IMR-90 (cell line): Measurements from ENCODE around the gene DNAJC22. TPM values are rescaled to one million over a fixed set of nuclear protein-coding genes. Genes with fewer than 3 reads are reported as not detected.

Experiments used
- ATAC-seq: fragments of 200-7000 bp; cut with Tn5 transposase; 2 replicates; pipeline ENCODE4 v1.9.1; 2020; ENCODE audit warnings: low read depth, mild to moderate bottlenecking, moderate library complexity
- BruUV-seq: library from RNA; stranded (reverse); fragments of 400-500 nt; replicated peaks from 2 replicates; lab custom pipeline; 2021; lab: Mats Ljungman, UMichigan
- CTCF ChIA-PET: fragments of 300-600 bp; formaldehyde crosslinking; extraction: SDS; loops from one replicate; lab custom pipeline; 2021; ENCODE audit warnings: antibody characterized with exemption; lab: Yijun Ruan, JAX
- POLR2A ChIA-PET: fragments of 300-600 bp; sonication (Branson Sonifier 250); formaldehyde crosslinking; loops from one replicate; lab custom pipeline; 2022; ENCODE audit warnings: antibody characterized with exemption; ENCODE audit not compliant: unreplicated experiment; lab: Charles Lee
- DNase-seq: peaks from one replicate; pipeline ENCODE4 v3.0.0; 2013
- H2AFZ ChIP-seq: replicated peaks from 2 replicates; pipeline ENCODE3; 2013; ENCODE audit warnings: low read length, mild to moderate bottlenecking; ENCODE audit not compliant: poor library complexity
- H2AK5ac ChIP-seq: 2 replicates; pipeline ENCODE4 v1.6.1; 2013; ENCODE audit warnings: low read depth, low read length, inconsistent platforms
- H2AK9ac ChIP-seq: replicated peaks from 2 replicates; pipeline ENCODE3; 2013; ENCODE audit warnings: mild to moderate bottlenecking, low read depth, low read length, moderate library complexity; ENCODE audit not compliant: poor library complexity
- H2BK120ac ChIP-seq: 2 replicates; pipeline ENCODE4 v1.6.1; 2013; ENCODE audit warnings: low read depth, low read length, inconsistent platforms
- H2BK15ac ChIP-seq: 3 replicates; pipeline ENCODE4 v1.6.1; 2013; ENCODE audit warnings: low read depth, low read length, inconsistent platforms
- H2BK20ac ChIP-seq: 2 replicates; pipeline ENCODE4 v1.6.1; 2013; ENCODE audit warnings: low read depth, mild to moderate bottlenecking, inconsistent platforms, low read length, moderate library complexity
- H2BK5ac ChIP-seq: 2 replicates; pipeline ENCODE4 v1.6.1; 2013; ENCODE audit warnings: mild to moderate bottlenecking, low read depth, low read length, inconsistent platforms; ENCODE audit not compliant: poor library complexity, severe bottlenecking
- H3K14ac ChIP-seq: replicated peaks from 2 replicates; pipeline ENCODE4 v1.6.1; 2013; ENCODE audit warnings: low read depth, low read length, inconsistent platforms
- H3K18ac ChIP-seq: 2 replicates; pipeline ENCODE4 v1.6.1; 2013; ENCODE audit warnings: low read depth, low read length, control low read depth
- H3K23ac ChIP-seq: 2 replicates; pipeline ENCODE4 v1.6.1; 2013; ENCODE audit warnings: low read depth, low read length, inconsistent platforms
- H3K27ac ChIP-seq: 2 replicates; pipeline ENCODE4 v1.5.1; 2013; ENCODE audit warnings: mild to moderate bottlenecking, control low read depth, low read length; ENCODE audit not compliant: insufficient read depth
- H3K27me3 ChIP-seq: 2 replicates; pipeline ENCODE4 v1.6.1; 2013; ENCODE audit warnings: low read length; ENCODE audit not compliant: control insufficient read depth, insufficient read depth
- H3K36me3 ChIP-seq: 2 replicates; pipeline ENCODE4 v1.6.1; 2013; ENCODE audit warnings: low read length, mixed read lengths; ENCODE audit not compliant: control insufficient read depth, insufficient read depth
- H3K4ac ChIP-seq: 2 replicates; pipeline ENCODE4 v1.6.1; 2013; ENCODE audit warnings: low read depth, low read length, inconsistent platforms
- H3K4me1 ChIP-seq: 2 replicates; pipeline ENCODE4 v1.6.1; 2013; ENCODE audit warnings: low read length, mixed read lengths; ENCODE audit not compliant: control insufficient read depth, insufficient read depth
- H3K4me2 ChIP-seq: 2 replicates; pipeline ENCODE4 v1.6.1; 2013; ENCODE audit warnings: low read depth, mild to moderate bottlenecking, control low read depth, low read length, moderate library complexity
- H3K4me3 ChIP-seq: 2 replicates; pipeline ENCODE4 v1.5.1; 2013; ENCODE audit warnings: low read depth, mild to moderate bottlenecking, control low read depth, low read length, moderate library complexity; ENCODE audit not compliant: insufficient read depth
- H3K56ac ChIP-seq: 2 replicates; pipeline ENCODE4 v1.6.1; 2013; ENCODE audit warnings: low read length, inconsistent platforms; ENCODE audit not compliant: insufficient read depth; ENCODE audit errors: extremely low read depth
- H3K79me1 ChIP-seq, 2 experiments: 2 replicates each; pipeline ENCODE4 v1.6.1; 2013; ENCODE audit warnings: low read length in 2 of 2, inconsistent platforms in 1 of 2, low read depth in 1 of 2
- H3K9ac ChIP-seq: 2 replicates; pipeline ENCODE4 v1.6.1; 2013; ENCODE audit warnings: low read depth, low read length, control low read depth
- H3K9me1 ChIP-seq: 2 replicates; pipeline ENCODE4 v1.6.1; 2013; ENCODE audit warnings: low read length, inconsistent platforms; ENCODE audit not compliant: insufficient read depth
- H3K9me3 ChIP-seq: 2 replicates; pipeline ENCODE4 v1.6.1; 2013; ENCODE audit warnings: low read length; ENCODE audit not compliant: control insufficient read depth, insufficient read depth
- H4K20me1 ChIP-seq: 2 replicates; pipeline ENCODE4 v1.6.1; 2013; ENCODE audit warnings: low read length, inconsistent platforms; ENCODE audit not compliant: insufficient read depth
- H4K5ac ChIP-seq: 2 replicates; pipeline ENCODE4 v1.6.1; 2013; ENCODE audit warnings: mild to moderate bottlenecking, low read depth, low read length, control low read depth
- H4K8ac ChIP-seq, 2 experiments: 2 replicates each; pipeline ENCODE4 v1.6.1; 2013; ENCODE audit warnings: low read depth in 2 of 2, low read length in 2 of 2, control low read depth in 1 of 2, inconsistent platforms in 1 of 2
- H4K91ac ChIP-seq: 2 replicates; pipeline ENCODE4 v1.6.1; 2013; ENCODE audit warnings: low read depth, low read length, inconsistent platforms; ENCODE audit not compliant: insufficient read depth
- MAZ ChIP-seq: IDR thresholded peaks from 2 replicates; pipeline ENCODE4 v1.6.1; 2012; ENCODE audit warnings: low read depth, mild to moderate bottlenecking, low read length, improper control_type of control experiment, moderate library complexity, borderline replicate concordance
- NFE2L2 ChIP-seq: fragments of 150-350 bp; IDR thresholded peaks from 2 replicates; pipeline ENCODE4 v1.6.1; 2016; ENCODE audit warnings: low read depth, mild to moderate bottlenecking, low read length
- POLR2A ChIP-seq: IDR thresholded peaks from 2 replicates; pipeline ENCODE4 v1.6.1; 2012; ENCODE audit warnings: mild to moderate bottlenecking, low read depth, low read length
- WGBS, 2 experiments: methylation state at CpG; one replicate each; pipeline versions ENCODE4 v1.1.5 to v1.1.7; 2013; ENCODE audit warnings: missing lambda C conversion rate in 2 of 2; ENCODE audit not compliant: insufficient read length in 1 of 2; ENCODE audit errors: extremely low coverage in 2 of 2; 5-methylcytosine and 5-hydroxymethylcytosine counted together
- dilution Hi-C: fragments of 300-500 bp; cut with HindIII; formaldehyde crosslinking; loops from one replicate; pipeline ENCODE4 v1.14.3; 2018; ENCODE audit warnings: low sequenced_read_pairs; ENCODE audit not compliant: unreplicated experiment
- in situ Hi-C: fragments of 300-500 bp; cut with MboI; formaldehyde crosslinking; loops from 3 replicates; pipeline ENCODE4 v1.14.3; 2019; ENCODE audit warnings: low sequenced_read_pairs, inconsistent platforms, mixed read lengths
- intact Hi-C: fragments of 100-400 bp; cut with micrococcal nuclease; formaldehyde crosslinking; loops from 2 replicates; pipeline ENCODE4 v1.10.0; 2022
- polyA plus RNA-seq, 3 experiments: library from polyadenylated mRNA; depleted of rRNA; stranded (reverse); fragments of >200 nt; gene quantifications; 2 replicates each; pipeline ENCODE4 v1.2.3, GENCODE V29; 2012; ENCODE audit warnings: low replicate concordance in 1 of 3
- total RNA-seq: library from RNA; depleted of rRNA; stranded (reverse); fragments of >200 nt; gene quantifications from 2 replicates; pipeline ENCODE4 v1.2.3, GENCODE V29; 2012
- TF ChIP-seq, protein P1 (sequence below): fragments of 150-350 bp; IDR thresholded peaks from 2 replicates; pipeline ENCODE4 v1.6.1; 2017; ENCODE audit warnings: mild to moderate bottlenecking, antibody characterized with exemption, low read length, low read depth
- TF ChIP-seq, protein P2 (sequence below): fragments of 150-350 bp; IDR thresholded peaks from 2 replicates; pipeline ENCODE4 v1.6.1; 2016; ENCODE audit warnings: low read depth, mild to moderate bottlenecking, low read length, moderate library complexity, borderline replicate concordance

DNAJC22 gene
- total and polyA plus RNA-seq, 2 of the 4 experiments (the other 2 are of a cell fraction), result 8.1 to 8.2 TPM

DNA sequence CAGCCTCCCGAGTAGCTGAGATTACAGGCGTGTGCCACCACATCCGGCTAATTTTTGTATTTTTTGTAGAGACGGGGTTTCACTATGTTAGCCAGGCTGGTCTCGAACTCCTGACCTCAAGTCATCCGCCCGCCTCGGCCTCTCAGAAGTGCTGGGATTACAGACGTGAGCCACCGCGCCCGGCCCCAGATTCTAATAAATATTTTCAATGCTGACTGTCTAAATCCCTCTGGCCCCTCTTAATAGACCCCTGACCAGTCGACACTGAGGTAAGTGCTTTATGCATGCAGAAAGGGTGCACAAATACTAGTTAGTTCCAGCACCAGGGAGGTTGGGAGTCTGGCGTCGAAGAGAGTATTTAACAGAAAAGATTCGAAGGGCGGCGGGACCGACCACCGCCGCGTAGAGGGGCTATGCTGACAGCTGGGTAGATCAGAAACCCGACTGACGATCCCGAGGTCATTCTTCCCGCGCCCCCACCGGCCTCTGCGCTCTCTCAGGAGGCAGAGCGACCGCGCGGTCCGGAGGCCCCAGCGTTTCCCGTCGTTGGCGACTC is 19.5 kb downstream of the DNAJC22 start:
- in situ Hi-C loops, result no loop called here
- DNase-seq, result no peak

More for the DNA sequence above, 19.5 kb downstream of the DNAJC22 start:
- intact Hi-C loops, result loop anchor here (1.0 kb wide), 1 partner anchor 202 kb away; the partner anchor contains the start of gene MCRS1
- dilution Hi-C loops, result loop anchor here (25.0 kb wide), 1 partner anchor 146 kb away; no protein-coding TSS in a partner anchor
- peaks cover 4% of the 10 kb centered on the region; the same call in 1 of the 2 replicates for H3K9me1 ChIP-seq
- no peaks in the 10 kb centered on the region for H3K9me3 ChIP-seq
- H3K56ac ChIP-seq, result peak overlapping the region; percentile 89
- TF ChIP-seq POLR2A (no peak), MAZ (no peak), NFE2L2 (no peak)
- TF ChIP-seq, protein P1, sequence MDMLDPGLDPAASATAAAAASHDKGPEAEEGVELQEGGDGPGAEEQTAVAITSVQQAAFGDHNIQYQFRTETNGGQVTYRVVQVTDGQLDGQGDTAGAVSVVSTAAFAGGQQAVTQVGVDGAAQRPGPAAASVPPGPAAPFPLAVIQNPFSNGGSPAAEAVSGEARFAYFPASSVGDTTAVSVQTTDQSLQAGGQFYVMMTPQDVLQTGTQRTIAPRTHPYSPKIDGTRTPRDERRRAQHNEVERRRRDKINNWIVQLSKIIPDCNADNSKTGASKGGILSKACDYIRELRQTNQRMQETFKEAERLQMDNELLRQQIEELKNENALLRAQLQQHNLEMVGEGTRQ, result no peak
- TF ChIP-seq, protein P2, sequence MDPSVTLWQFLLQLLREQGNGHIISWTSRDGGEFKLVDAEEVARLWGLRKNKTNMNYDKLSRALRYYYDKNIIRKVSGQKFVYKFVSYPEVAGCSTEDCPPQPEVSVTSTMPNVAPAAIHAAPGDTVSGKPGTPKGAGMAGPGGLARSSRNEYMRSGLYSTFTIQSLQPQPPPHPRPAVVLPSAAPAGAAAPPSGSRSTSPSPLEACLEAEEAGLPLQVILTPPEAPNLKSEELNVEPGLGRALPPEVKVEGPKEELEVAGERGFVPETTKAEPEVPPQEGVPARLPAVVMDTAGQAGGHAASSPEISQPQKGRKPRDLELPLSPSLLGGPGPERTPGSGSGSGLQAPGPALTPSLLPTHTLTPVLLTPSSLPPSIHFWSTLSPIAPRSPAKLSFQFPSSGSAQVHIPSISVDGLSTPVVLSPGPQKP, result no peak
- H4K5ac ChIP-seq, result peak overlapping the region; percentile 31; the same call in 1 of the 2 replicates
- H3K4me1 ChIP-seq, result peaks cover 6% of the 10 kb centered on the region; the same call in 1 of the 2 replicates
- peak overlapping the region; percentile 54 for H2AK5ac ChIP-seq
- H2BK20ac ChIP-seq, result no peak overlapping the region
- H4K91ac ChIP-seq, result peak overlapping the region; percentile 81
- POLR2A ChIA-PET, result interaction anchor here (0.7 kb wide), 1 partner anchor 148 kb away, joined by 7 read pairs; no protein-coding TSS in a partner anchor
- peak overlapping the region; percentile 78 to 94 for H4K8ac ChIP-seq
- H3K9ac ChIP-seq, result peak overlapping the region; percentile 95
- H3K4me2 ChIP-seq, result peak overlapping the region; percentile 76
- no peaks in the 10 kb centered on the region for H3K27me3 ChIP-seq
- H2AK9ac ChIP-seq, result peak overlapping the region; percentile 21
- BruUV-seq, result no TSS peak
- peak overlapping the region; percentile 74 for H3K4me3 ChIP-seq
- peak overlapping the region; percentile 51; the same call in 1 of the 2 replicates for H3K23ac ChIP-seq
- H2BK15ac ChIP-seq, result peak overlapping the region; percentile 19; the same call in 1 of the 3 replicates
- peak overlapping the region; percentile 33; the same call in 1 of the 2 replicates for H2BK120ac ChIP-seq
- H2BK5ac ChIP-seq, result peak overlapping the region; percentile 85
- ATAC-seq, result no peak; the same call in 1 of the 2 replicates
- H3K36me3 ChIP-seq, result no peaks in the 10 kb centered on the region; the same call in 1 of the 2 replicates
- CTCF ChIA-PET, result interaction anchor here (0.9 to 2.1 kb wide), 5 partner anchors 8 to 160 kb away, joined by 3 to 10 read pairs (median 6); no protein-coding TSS in a partner anchor
- peak overlapping the region; percentile 98 for H2AFZ ChIP-seq
- H3K14ac ChIP-seq, result peak overlapping the region; percentile 72
- peak overlapping the region; percentile 44 for H3K4ac ChIP-seq
- 13% methylated on average over 24 of the region's 38 CpGs; no CpG with 5 or more reads in 1 of the 2 experiments for WGBS, 2 experiments
- peaks cover 14% of the 10 kb centered on the region for H4K20me1 ChIP-seq
- peak overlapping the region; percentile 74 for H3K18ac ChIP-seq
- peaks cover 3 to 27% of the 10 kb centered on the region in 2 experiments; a peak in 2 of 4 replicates for H3K79me1 ChIP-seq
- peak overlapping the region; percentile 91 for H3K27ac ChIP-seq
